GM23248 (cell line): Measurements from ENCODE around the gene MLLT10.

ENCODE experiments used
- EZH2 ChIP-seq: fragments of 200-600 bp; sonication (generic); IDR thresholded peaks from 2 replicates; pipeline ENCODE4 v1.6.1; 2018; ENCODE audit warnings: antibody characterized with exemption, mild to moderate bottlenecking; ENCODE audit not compliant: insufficient read depth, poor library complexity, severe bottlenecking
- EZH2phosphoT487 ChIP-seq: fragments of 200-600 bp; sonication (generic); IDR thresholded peaks from 2 replicates; pipeline ENCODE4 v1.6.1; 2018; ENCODE audit warnings: antibody characterized with exemption, moderate library complexity, mild to moderate bottlenecking, low read depth; ENCODE audit not compliant: insufficient read depth

GRCh38 chr10:21737106-21737505, 203.1 kb downstream of the MLLT10 start:
- TF ChIP-seq EZH2 (no peak), EZH2phosphoT487 (no peak)
